Measurements from ENCODE around the gene CCT6B. TPM values are rescaled to one million over a fixed set of nuclear protein-coding genes. Genes with fewer than 3 reads are reported as not detected.

The CCT6B gene
- total and polyA plus RNA-seq, 9 of the 15 experiments (the other 6 are each of a cell fraction or from before 2014, with no cell fraction given): 0.25 to 0.91 (median 0.58) TPM

DNA sequence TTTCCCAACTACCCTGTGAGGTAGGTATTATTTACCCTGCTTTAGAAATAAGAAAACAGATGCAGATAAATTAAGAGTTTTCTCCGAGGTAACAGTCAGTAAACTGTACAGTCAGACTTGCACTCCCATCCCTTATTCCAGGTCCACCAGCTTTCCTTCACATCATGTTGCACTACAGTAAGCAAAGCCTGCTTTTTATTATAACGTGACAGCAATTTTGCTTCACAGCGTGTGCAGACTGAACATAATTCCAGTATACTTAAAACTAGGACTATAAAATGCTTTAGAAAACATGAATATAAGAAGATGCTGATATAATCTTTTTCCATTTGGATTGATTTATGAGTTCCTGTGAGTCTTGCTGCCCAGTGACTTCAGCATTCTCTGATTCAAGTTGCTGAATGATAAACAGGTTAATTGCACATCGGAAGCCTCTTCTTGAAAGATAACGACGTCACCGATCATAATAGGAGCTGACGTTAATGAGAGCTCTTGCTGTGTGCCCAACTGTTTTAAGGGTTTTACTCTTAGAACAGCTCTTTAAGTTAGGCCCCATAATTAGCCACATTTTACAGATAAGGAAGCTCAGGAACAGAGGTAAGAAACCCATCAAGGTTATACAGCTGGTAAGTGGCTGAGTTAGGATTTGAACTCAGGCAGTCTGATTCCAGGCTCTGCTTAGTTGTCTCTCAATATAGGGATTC, 20.4 kb upstream of the CCT6B start (continued):
- peak; percentile 56; the same call in 1 of the 2 replicates for TF ChIP-seq MAFG (tag; conservative IDR thresholded peaks at IDR 0.05)
- no peak for TF ChIP-seq ZNF717 (CRISPR knock-in tag; IDR thresholded peaks at IDR 0.05)

- in situ Hi-C loops (cut with MboI) (no loop called here), intact Hi-C loops (cut with micrococcal nuclease) (loop anchor here (2.0 to 5.0 kb wide), 3 partner anchors 20 to 106 kb away; partner anchors contain the start of genes CCT6B and ZNF830)
- FAIRE-seq (peak; percentile 48), ATAC-seq (peak; percentile 88), DNase-seq (ENCODE audit: extremely low read depth in 1 of 4, low spot score in 3 of 4) (peak; percentile 85 to 97 (median 94))
- ChIA-PET CTCF (ENCODE audit: low intra/inter-chr PET ratio) (interaction anchor here (0.7 kb wide), 1 partner anchor 436 kb away, joined by 3 read pairs; no protein-coding TSS in a partner anchor), POLR2A (interaction anchor here (0.7 to 3.4 kb wide), 25 partner anchors 11 to 1373 kb away, joined by 3 to 27 read pairs (median 4); partner anchors contain the start of genes RAD51D and RFFL)
- Histone ChIP-seq H3K27me3 (ENCODE audit: control insufficient read depth in 2 of 2, insufficient read depth in 2 of 2, low read length in 2 of 2) (no peaks in the 10 kb centered on the region), H3K4me3 (peak overlapping the region; percentile 78), H3K36me3 (ENCODE audit: control insufficient read depth, insufficient read depth, low read length) (peaks cover 28% of the 10 kb centered on the region), H3K9ac (ENCODE audit: insufficient read depth in 1 of 2, low read depth in 2 of 2, low read length in 2 of 2) (peak overlapping the region; percentile 97 to 99), H3K4me1 (replicated peaks in 1 of 2; ENCODE audit: control insufficient read depth in 2 of 2, insufficient read depth in 2 of 2, low read length in 2 of 2) (peaks cover 17 to 26% of the 10 kb centered on the region in 2 experiments; a peak in 4 of 5 replicates), H3K79me2 (ENCODE audit: control insufficient read depth, insufficient read depth, low read length) (peaks cover 49% of the 10 kb centered on the region), H3K9me3 (replicated peaks; ENCODE audit: control insufficient read depth, insufficient read depth, low read depth, low read length) (no peaks in the 10 kb centered on the region), H3K27ac (ENCODE audit: extremely low read depth, low read depth, low read length) (peak overlapping the region; percentile 96), H3K4me2 (ENCODE audit: insufficient read depth, low read length) (peak overlapping the region; percentile 89), H2AFZ (ENCODE audit: low read depth, low read length) (peak overlapping the region; percentile 90), H3K9me1 (ENCODE audit: control insufficient read depth, insufficient read depth, low read length) (no peaks in the 10 kb centered on the region), H4K20me1 (replicated peaks; ENCODE audit: control insufficient read depth, insufficient read depth, low read length) (no peaks in the 10 kb centered on the region)
- under 1% methylated on average over 52 of the region's 69 CpGs for WGBS (ENCODE audit: insufficient coverage, low coverage, missing lambda C conversion rate)
- BruUV-seq (replicated peaks): no TSS peak
- TF ChIP-seq ZNF830 (CRISPR knock-in tag; IDR thresholded peaks at IDR 0.05): 0 out of 2 replicates have a peak, but pooled peaks have one; percentile 51
- TF ChIP-seq, protein P1, sequence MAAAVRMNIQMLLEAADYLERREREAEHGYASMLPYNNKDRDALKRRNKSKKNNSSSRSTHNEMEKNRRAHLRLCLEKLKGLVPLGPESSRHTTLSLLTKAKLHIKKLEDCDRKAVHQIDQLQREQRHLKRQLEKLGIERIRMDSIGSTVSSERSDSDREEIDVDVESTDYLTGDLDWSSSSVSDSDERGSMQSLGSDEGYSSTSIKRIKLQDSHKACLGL (CRISPR knock-in tag; IDR thresholded peaks at IDR 0.05; ENCODE audit: borderline replicate concordance, poor library complexity, severe bottlenecking): no peak
- 0 out of 2 replicates have a peak, but pooled peaks have one; percentile 33 for TF ChIP-seq SMAD4 (CRISPR knock-in tag; conservative IDR thresholded peaks at IDR 0.05)
- peak; percentile 52 for TF ChIP-seq ETS2 (tag; IDR thresholded peaks at IDR 0.05; ENCODE audit: borderline replicate concordance, poor library complexity, severe bottlenecking)
- TF ChIP-seq ZNF354B (CRISPR knock-in tag; IDR thresholded peaks at IDR 0.05): no peak
- TF ChIP-seq ZFX (CRISPR knock-in tag; IDR thresholded peaks at IDR 0.05): peak; percentile 91
- TF ChIP-seq TEAD1 (CRISPR knock-in tag; IDR thresholded peaks at IDR 0.05): 0 out of 4 replicates have a peak, but pooled peaks of 1 of the 2 experiments have one; percentile 36
- peak; percentile 63 to 78; a peak in 3 of 4 replicates for TF ChIP-seq NONO (IDR thresholded peaks at IDR 0.05; ENCODE audit: low read depth in 2 of 2, low read length in 1 of 2)
- 0 out of 2 replicates have a peak, but pooled peaks have one; percentile 60 for TF ChIP-seq FOXP1 (CRISPR knock-in tag; IDR thresholded peaks at IDR 0.05)
- TF ChIP-seq DACH1 (IDR thresholded peaks at IDR 0.05; ENCODE audit: partially characterized antibody): no peak
- TF ChIP-seq TAF15 (IDR thresholded peaks at IDR 0.05; ENCODE audit: low read depth, low read length): no peak
- peak; percentile 86 for TF ChIP-seq GATAD2B (IDR thresholded peaks at IDR 0.05; ENCODE audit: borderline replicate concordance)
- TF ChIP-seq ARHGAP35 (IDR thresholded peaks at IDR 0.05; ENCODE audit: partially characterized antibody): no peak
- peak; percentile 12 for TF ChIP-seq HMGN3 (IDR thresholded peaks at IDR 0.05; ENCODE audit: borderline replicate concordance, extremely low read depth, insufficient read length, low read depth, low read length)
Observed at GRCh38 chr17:34980681-34981537, 19.6 kb upstream of the CCT6B start.
